GM23338 (cell line): ENCODE measurements around the gene ASIC5.

Experiments
- JUNB ChIP-seq: IDR thresholded peaks from one replicate; pipeline ENCODE4 v1.6.1; 2016; ENCODE audit warnings: antibody characterized with exemption; ENCODE audit not compliant: unreplicated experiment
- POLR2AphosphoS5 ChIP-seq: IDR thresholded peaks from 2 replicates; pipeline ENCODE4 v1.6.1; 2016; ENCODE audit warnings: antibody characterized with exemption, low read depth
- TF ChIP-seq, protein P1 (sequence below), 2 experiments: fragments of 200-600 bp in 1 of 2; sonication (generic) in 1 of 2; conservative IDR thresholded peaks; 2 replicates each; pipeline versions ENCODE4 v1.5.1 to v1.6.1; 2016 to 2017; ENCODE audit warnings: antibody characterized with exemption in 2 of 2, low read depth in 2 of 2, mild to moderate bottlenecking in 2 of 2, moderate library complexity in 1 of 2

DNA sequence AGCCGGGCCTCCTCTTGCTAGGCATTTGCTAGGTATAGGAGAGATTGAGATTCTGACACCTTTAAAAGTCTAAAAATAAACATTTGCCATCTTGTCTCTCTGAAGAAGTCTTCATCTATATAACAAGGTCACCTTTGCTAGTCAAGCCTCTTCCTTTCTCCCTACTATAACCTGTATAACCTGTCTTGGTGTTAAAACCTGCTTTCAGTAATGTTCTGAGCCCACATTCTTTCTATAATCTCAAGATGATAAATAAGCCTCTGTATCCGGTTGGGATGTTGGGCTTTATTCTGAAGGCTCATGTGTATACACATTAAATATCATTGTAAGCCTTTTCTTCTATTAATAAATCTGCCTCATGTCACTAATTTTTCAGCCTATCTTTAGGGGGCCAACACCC is 10.2 kb downstream of the ASIC5 start:
- no peak for TF ChIP-seq POLR2AphosphoS5
- no peak for TF ChIP-seq JUNB
- TF ChIP-seq, protein P1, sequence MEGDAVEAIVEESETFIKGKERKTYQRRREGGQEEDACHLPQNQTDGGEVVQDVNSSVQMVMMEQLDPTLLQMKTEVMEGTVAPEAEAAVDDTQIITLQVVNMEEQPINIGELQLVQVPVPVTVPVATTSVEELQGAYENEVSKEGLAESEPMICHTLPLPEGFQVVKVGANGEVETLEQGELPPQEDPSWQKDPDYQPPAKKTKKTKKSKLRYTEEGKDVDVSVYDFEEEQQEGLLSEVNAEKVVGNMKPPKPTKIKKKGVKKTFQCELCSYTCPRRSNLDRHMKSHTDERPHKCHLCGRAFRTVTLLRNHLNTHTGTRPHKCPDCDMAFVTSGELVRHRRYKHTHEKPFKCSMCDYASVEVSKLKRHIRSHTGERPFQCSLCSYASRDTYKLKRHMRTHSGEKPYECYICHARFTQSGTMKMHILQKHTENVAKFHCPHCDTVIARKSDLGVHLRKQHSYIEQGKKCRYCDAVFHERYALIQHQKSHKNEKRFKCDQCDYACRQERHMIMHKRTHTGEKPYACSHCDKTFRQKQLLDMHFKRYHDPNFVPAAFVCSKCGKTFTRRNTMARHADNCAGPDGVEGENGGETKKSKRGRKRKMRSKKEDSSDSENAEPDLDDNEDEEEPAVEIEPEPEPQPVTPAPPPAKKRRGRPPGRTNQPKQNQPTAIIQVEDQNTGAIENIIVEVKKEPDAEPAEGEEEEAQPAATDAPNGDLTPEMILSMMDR (conservative IDR thresholded peaks at IDR 0.05; ENCODE audit: low read depth in 2 of 2), result no peak
